K562 (cell line): ENCODE measurements around the gene TMPO. TPM values are rescaled to one million over a fixed set of nuclear protein-coding genes. Genes with fewer than 3 reads are reported as not detected.

Experiments used
- CBFA2T3 ChIP-seq: fragments of 450-650 bp; IDR thresholded peaks from 2 replicates; pipeline ENCODE4 v1.6.1; 2017
- CUX1 ChIP-seq: fragments of 200-800 bp; sonication (Bioruptor generic); IDR thresholded peaks from 2 replicates; pipeline ENCODE4 v1.6.1; 2016; ENCODE audit warnings: missing genetic modification characterization, missing compliant biosample characterization
- MTA3 ChIP-seq: fragments of 450-650 bp; formaldehyde crosslinking; IDR thresholded peaks from 2 replicates; pipeline ENCODE4 v1.6.1; 2017; ENCODE audit warnings: mild to moderate bottlenecking, borderline replicate concordance
- NCOA6 ChIP-seq: fragments of 450-650 bp; IDR thresholded peaks from 2 replicates; pipeline ENCODE4 v1.6.1; 2017; ENCODE audit warnings: mild to moderate bottlenecking
- NR3C1 ChIP-seq: sonication (generic); formaldehyde crosslinking; IDR thresholded peaks from 2 replicates; pipeline ENCODE4 v1.8.1; 2022; ENCODE audit warnings: missing genetic modification reagents
- RBBP5 ChIP-seq: fragments of 200-600 bp; sonication (generic); IDR thresholded peaks from 2 replicates; pipeline ENCODE4 v1.6.1; 2012; ENCODE audit warnings: borderline replicate concordance, mild to moderate bottlenecking, low read length, control low read depth, inconsistent platforms; ENCODE audit not compliant: insufficient read depth, poor library complexity, severe bottlenecking
- SIN3B ChIP-seq: fragments of 450-650 bp; IDR thresholded peaks from 2 replicates; pipeline ENCODE4 v1.6.1; 2017; ENCODE audit warnings: low read depth, mild to moderate bottlenecking, moderate library complexity
- SRF ChIP-seq, 2 experiments: fragments of 250-450, 450-650 bp in 1 of 2; sonication (Bioruptor Pico) in 1 of 2; sonication (generic) in 1 of 2; formaldehyde crosslinking; IDR thresholded peaks; 2 replicates each; pipeline versions ENCODE4 v1.5.0 to v1.5.1; 2020 to 2022; ENCODE audit warnings: mild to moderate bottlenecking in 1 of 2, missing genetic modification reagents in 1 of 2
- TFAP4 ChIP-seq: sonication (generic); formaldehyde crosslinking; IDR thresholded peaks from 2 replicates; pipeline ENCODE4 v1.8.0; 2022; ENCODE audit warnings: missing genetic modification reagents, mild to moderate bottlenecking, moderate library complexity, borderline replicate concordance
- THAP12 ChIP-seq: fragments of 250-450 bp; sonication (Bioruptor Pico); IDR thresholded peaks from 2 replicates; pipeline ENCODE4 v1.9.0; 2021; ENCODE audit warnings: mild to moderate bottlenecking, inconsistent platforms
- U2AF1 ChIP-seq: fragments of 200-400 bp; formaldehyde crosslinking; optimal IDR thresholded peaks from 2 replicates; pipeline ENCODE3; 2017; ENCODE audit warnings: mild to moderate bottlenecking, low read depth, low read length, moderate library complexity
- ZFX ChIP-seq: sonication (generic); formaldehyde crosslinking; IDR thresholded peaks from 2 replicates; pipeline ENCODE4 v1.8.0; 2022; ENCODE audit warnings: mild to moderate bottlenecking, missing genetic modification reagents, moderate library complexity
- ZNF592 ChIP-seq: fragments of 450-650 bp; IDR thresholded peaks from 2 replicates; pipeline ENCODE4 v1.6.1; 2017; ENCODE audit warnings: antibody characterized with exemption, mild to moderate bottlenecking
- polyA plus RNA-seq, 8 experiments: library from polyadenylated mRNA; depleted of rRNA in 4 of 8; stranded (reverse) in 5 of 8; unstranded in 3 of 8; fragments of >200 nt; fragmentation: Nextera tagmentation in 2 of 8; fragmentation: Illumina TruSeq in 1 of 8; extraction: Ambion mirVana in 2 of 8; extraction: Trizol in 1 of 8; gene quantifications; 2 replicates each; pipeline versions ENCODE4 v1.2.1 to v1.2.3, GENCODE V29; 2011 to 2014; ENCODE audit warnings: inconsistent platforms in 1 of 8, missing spikeins in 1 of 8
- total RNA-seq, 7 experiments: library from RNA; depleted of rRNA in 6 of 7; stranded (reverse); fragments of >200 nt in 6 of 7; fragmentation: Illumina TruSeq in 2 of 7; extraction: Trizol in 2 of 7; gene quantifications; 2 replicates each; pipeline versions ENCODE4 v1.2.1 to v1.2.3, GENCODE V29; 2011 to 2021; ENCODE audit warnings: low replicate concordance in 1 of 7

TMPO gene
- total and polyA plus RNA-seq, 9 of the 15 experiments (the other 6 are each of a cell fraction or from before 2014, with no cell fraction given), result 62.1 to 263 (median 182) TPM

- TF ChIP-seq ZNF592 (no peak), ZFX (peak; percentile 54), NCOA6 (no peak), TFAP4 (CRISPR knock-in tag) (peak; percentile 85), THAP12 (CRISPR knock-in tag) (peak; percentile 91), RBBP5 (peak; percentile 72), CUX1 (CRISPR knock-in tag) (0 out of 2 replicates have a peak, but pooled peaks have one; percentile 3), SRF (CRISPR knock-in tag; IDR thresholded peaks at IDR 0.05) (0 out of 4 replicates have a peak, but pooled peaks of 1 of the 2 experiments have one; percentile 56), MTA3 (peak; percentile 85; the same call in 1 of the 2 replicates), SIN3B (peak; percentile 30; the same call in 1 of the 2 replicates), U2AF1 (peak; percentile 24), NR3C1 (CRISPR knock-in tag) (0 out of 2 replicates have a peak, but pooled peaks have one; percentile 57), CBFA2T3 (no peak)
Measured at GRCh38 chr12:98515287-98516110, at the start of gene TMPO (continued).
